Ishikawa (cell line): ENCODE measurements around the gene BCAR1.

Experiments
- CEBPB ChIP-seq: IDR thresholded peaks from 2 replicates; pipeline ENCODE4 v1.6.1; 2012
- CREB1 ChIP-seq: IDR thresholded peaks from 2 replicates; pipeline ENCODE4 v1.6.1; 2012; ENCODE audit warnings: low read depth
- EGR1 ChIP-seq: IDR thresholded peaks from 2 replicates; pipeline ENCODE4 v1.6.1; 2012
- EP300 ChIP-seq: IDR thresholded peaks from 2 replicates; pipeline ENCODE4 v1.6.1; 2012; ENCODE audit warnings: borderline replicate concordance
- FOXM1 ChIP-seq: IDR thresholded peaks from 2 replicates; pipeline ENCODE4 v1.6.1; 2012; ENCODE audit warnings: low read depth, borderline replicate concordance
- MAX ChIP-seq: IDR thresholded peaks from 2 replicates; pipeline ENCODE4 v1.6.1; 2012
- NFIC ChIP-seq: IDR thresholded peaks from 2 replicates; pipeline ENCODE4 v1.6.1; 2012
- RAD21 ChIP-seq: IDR thresholded peaks from 2 replicates; pipeline ENCODE4 v1.6.1; 2012; ENCODE audit warnings: low read depth
- REST ChIP-seq: IDR thresholded peaks from 2 replicates; pipeline ENCODE4 v1.6.1; 2012; ENCODE audit warnings: low read depth, mild to moderate bottlenecking
- TAF1 ChIP-seq: IDR thresholded peaks from 2 replicates; pipeline ENCODE4 v1.6.1; 2012; ENCODE audit warnings: low read depth, mild to moderate bottlenecking
- TCF12 ChIP-seq: IDR thresholded peaks from 2 replicates; pipeline ENCODE4 v1.6.1; 2012; ENCODE audit warnings: low read depth
- TEAD4 ChIP-seq: IDR thresholded peaks from 2 replicates; pipeline ENCODE4 v1.6.1; 2012
- YY1 ChIP-seq: IDR thresholded peaks from 2 replicates; pipeline ENCODE4 v1.6.1; 2012; ENCODE audit warnings: low read depth
- ZBTB7A ChIP-seq: IDR thresholded peaks from 2 replicates; pipeline ENCODE4 v1.6.1; 2012; ENCODE audit warnings: low read depth
- TF ChIP-seq, protein P1 (sequence below): IDR thresholded peaks from 2 replicates; pipeline ENCODE4 v1.6.1; 2012

Gene BCAR1

GRCh38 chr16:75241412-75241811, 10.0 kb downstream of the BCAR1 start:
- no peak for TF ChIP-seq RAD21
- no peak for TF ChIP-seq NFIC
- no peak for TF ChIP-seq TAF1
- no peak for TF ChIP-seq TCF12
- TF ChIP-seq TEAD4: no peak
- no peak for TF ChIP-seq CREB1

DNA sequence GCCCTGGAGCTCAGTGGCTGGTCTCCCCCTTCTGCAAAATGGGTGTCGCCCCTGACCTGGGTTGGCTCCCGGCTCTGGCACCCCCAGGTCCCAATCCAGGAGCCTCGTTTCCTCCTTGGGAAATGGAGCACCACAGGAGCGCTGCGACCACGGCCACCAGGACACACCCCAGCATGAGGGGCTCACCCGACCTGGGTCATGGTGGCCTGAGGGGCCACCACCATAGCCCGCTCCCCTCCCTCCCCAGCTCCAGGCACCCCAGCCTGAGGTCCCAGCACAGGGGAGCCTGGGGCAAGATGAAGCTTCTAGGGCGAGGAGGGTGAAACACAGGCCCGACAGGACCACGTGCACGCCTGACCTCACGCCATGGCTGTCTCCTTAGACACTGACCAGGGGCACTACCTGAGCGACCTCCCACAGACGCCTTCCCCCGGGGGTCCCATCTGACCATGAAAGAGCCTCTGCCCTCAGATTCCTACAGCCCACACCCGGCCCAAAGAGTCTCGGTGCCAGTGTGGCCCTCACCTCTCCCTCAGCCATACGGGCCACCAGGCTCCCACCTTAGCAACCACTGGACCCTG, 11.8 kb downstream of the BCAR1 start:
- no peak for TF ChIP-seq FOXM1
- no peak for TF ChIP-seq EP300
- TF ChIP-seq CEBPB: no peak
- TF ChIP-seq NFIC: no peak
- TF ChIP-seq TCF12: no peak
- TF ChIP-seq, protein P1, sequence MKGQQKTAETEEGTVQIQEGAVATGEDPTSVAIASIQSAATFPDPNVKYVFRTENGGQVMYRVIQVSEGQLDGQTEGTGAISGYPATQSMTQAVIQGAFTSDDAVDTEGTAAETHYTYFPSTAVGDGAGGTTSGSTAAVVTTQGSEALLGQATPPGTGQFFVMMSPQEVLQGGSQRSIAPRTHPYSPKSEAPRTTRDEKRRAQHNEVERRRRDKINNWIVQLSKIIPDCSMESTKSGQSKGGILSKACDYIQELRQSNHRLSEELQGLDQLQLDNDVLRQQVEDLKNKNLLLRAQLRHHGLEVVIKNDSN: no peak
- no peak for TF ChIP-seq TAF1
- TF ChIP-seq EGR1: no peak
- TF ChIP-seq RAD21: no peak
- TF ChIP-seq CREB1: no peak
- no peak for TF ChIP-seq ZBTB7A
- TF ChIP-seq YY1: no peak

DNA sequence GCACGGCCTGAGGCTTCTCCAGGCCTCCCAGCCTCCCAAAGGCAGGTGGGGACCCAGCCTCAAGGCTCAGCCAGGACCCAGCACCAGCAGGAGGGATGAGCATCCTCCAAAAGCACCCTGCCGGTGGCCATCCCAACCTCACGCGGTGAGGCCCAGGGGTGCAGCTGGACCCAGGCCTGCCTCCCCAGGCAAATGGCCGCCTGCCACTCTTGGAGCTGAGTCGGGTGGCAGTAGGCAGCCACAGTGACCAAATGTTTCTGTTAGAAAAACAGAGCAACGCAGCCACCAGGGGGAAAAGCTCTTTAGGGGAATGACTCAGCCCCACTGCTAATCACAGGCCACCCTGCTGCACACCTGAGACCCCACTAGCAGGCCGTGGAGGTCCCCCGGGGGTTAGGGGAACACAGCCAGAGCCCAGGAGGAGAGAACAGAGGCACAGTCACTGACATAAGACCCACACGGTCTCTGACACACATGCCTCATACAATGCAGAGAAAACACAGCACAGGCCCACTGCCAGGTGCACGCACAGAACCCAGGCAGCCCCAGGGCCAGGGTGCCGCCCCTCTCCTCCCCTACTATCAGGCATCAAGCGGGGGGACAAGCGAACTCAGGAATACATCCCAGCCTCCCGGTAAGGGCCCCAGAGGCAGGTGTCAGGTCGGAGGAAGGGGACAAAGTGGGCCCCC, 12.4 kb downstream of the BCAR1 start:
- TF ChIP-seq EGR1: no peak
- TF ChIP-seq FOXM1: no peak
- TF ChIP-seq, protein P1: no peak
- TF ChIP-seq YY1: no peak
- no peak for TF ChIP-seq TAF1

GRCh38 chr16:75238132-75238852, 13.1 kb downstream of the BCAR1 start:
- TF ChIP-seq TCF12 (no peak), ZBTB7A (no peak), CREB1 (no peak), TEAD4 (no peak), YY1 (no peak), CEBPB (no peak), RAD21 (no peak), TAF1 (no peak)

DNA sequence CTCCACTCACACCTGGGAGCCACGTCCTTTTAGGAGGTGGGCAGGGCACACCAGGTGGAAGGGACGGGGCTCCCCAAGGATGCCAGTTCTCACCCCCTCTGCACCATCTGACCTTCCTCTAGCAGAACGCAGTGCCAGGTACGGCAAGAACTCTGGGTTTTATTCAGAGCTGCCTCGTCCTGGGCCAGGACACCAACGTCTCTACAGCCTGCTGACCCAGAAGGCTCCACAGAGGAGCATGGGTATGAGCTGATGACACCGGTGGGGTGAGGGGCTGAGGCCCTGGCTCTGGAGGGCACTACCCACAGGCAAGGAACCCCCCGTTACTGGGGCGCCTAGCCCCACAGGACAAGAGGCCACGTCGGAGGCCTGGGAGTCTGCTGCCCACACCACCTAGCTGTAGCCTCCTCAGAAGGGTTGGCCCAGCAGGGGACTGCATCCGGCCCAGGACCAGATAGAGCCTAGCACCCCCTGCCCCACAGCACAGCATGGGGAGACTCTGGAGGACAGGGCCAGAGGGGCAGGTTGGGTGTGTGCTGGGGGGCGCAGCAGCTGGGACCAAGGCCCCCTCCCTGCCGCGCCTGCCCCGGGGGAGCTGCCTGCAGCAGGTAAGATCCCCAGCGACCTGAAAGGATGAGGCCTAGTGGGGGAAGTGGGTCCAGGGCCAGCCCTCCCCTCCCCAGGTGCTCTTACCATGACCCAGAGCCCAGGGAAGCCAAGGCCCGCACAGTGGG, 13.9 kb downstream of the BCAR1 start:
- TF ChIP-seq TAF1: no peak
- TF ChIP-seq TEAD4: no peak
- TF ChIP-seq YY1: no peak
- no peak for TF ChIP-seq FOXM1
- no peak for TF ChIP-seq TCF12

DNA sequence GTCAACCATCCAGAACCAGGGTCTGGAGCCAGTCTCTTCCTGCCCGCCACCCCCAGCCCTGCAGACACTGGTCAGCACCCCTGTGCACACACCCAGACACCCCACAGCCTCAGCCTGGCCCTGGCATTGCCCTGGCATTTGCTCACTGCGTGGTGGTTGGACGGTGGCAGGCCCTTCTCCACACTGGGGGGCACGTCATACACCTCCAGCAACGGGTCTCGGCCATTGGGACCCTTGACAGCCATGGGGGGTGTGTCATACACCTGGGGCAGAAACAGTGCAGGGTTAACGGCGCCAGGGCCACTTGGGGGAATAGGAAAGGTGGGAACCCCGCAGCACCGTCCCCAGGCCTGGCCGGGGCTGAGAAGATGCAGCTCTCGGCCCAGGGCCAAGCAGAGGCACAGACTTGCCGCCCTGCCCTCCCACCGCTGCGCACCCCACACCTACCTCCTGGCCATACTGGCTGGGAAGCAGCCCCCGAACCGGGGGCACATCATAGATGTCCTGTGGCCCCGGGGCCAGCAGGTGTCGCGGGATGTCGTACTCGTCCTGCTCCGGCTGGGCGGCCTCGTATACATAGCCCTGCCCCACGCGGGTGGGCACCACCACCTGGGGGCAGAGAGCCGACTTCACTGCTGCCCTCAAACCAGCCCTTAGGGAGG, 14.6 kb downstream of the BCAR1 start:
- no peak for TF ChIP-seq FOXM1
- TF ChIP-seq TAF1: no peak
- no peak for TF ChIP-seq TEAD4
- no peak for TF ChIP-seq REST
- TF ChIP-seq TCF12: no peak
- no peak for TF ChIP-seq EP300

GRCh38 chr16:75236232-75236631, 15.2 kb downstream of the BCAR1 start:
- TF ChIP-seq CREB1: no peak
- no peak for TF ChIP-seq EGR1
- no peak for TF ChIP-seq TEAD4
- TF ChIP-seq EP300: no peak
- TF ChIP-seq TAF1: no peak
- TF ChIP-seq MAX: no peak
- no peak for TF ChIP-seq TCF12
- no peak for TF ChIP-seq ZBTB7A
- no peak for TF ChIP-seq REST
- TF ChIP-seq CEBPB: no peak
- TF ChIP-seq RAD21: no peak
- no peak for TF ChIP-seq YY1
- TF ChIP-seq NFIC: no peak
- no peak for TF ChIP-seq FOXM1
- TF ChIP-seq, protein P1: no peak
